Colonic mucosa (tissue), 4 donors: Measurements from ENCODE around the gene LYG1. TPM values are rescaled to one million over a fixed set of nuclear protein-coding genes. Genes with fewer than 3 reads are reported as not detected.
"Not testable (repeated sequence)": the region's sequence is repeated elsewhere in the genome, so short reads cannot be mapped to it uniquely, and the experiment has no call there.

ENCODE experiments used
- DNase-seq: peaks from one replicate; pipeline ENCODE4 v3.0.0-alpha.2; 2020
- H3K27ac ChIP-seq: fragments of 200-600 bp; one replicate; pipeline ENCODE4 v1.8.0; 2021
- H3K27me3 ChIP-seq: fragments of 200-600 bp; one replicate; pipeline ENCODE4 v1.8.0; 2021
- H3K36me3 ChIP-seq: fragments of 200-600 bp; one replicate; pipeline ENCODE4 v1.8.0; 2021
- H3K4me1 ChIP-seq: fragments of 200-600 bp; one replicate; pipeline ENCODE4 v1.8.0; 2021; ENCODE audit warnings: mild to moderate bottlenecking
- H3K4me3 ChIP-seq: fragments of 200-600 bp; one replicate; pipeline ENCODE4 v1.8.0; 2021
- H3K9ac ChIP-seq, 2 donors: one replicate each; pipeline ENCODE4 v1.7.0; 2013; ENCODE audit warnings: control low read depth in 2 of 2, low read depth in 2 of 2, low read length in 2 of 2
- H3K9me3 ChIP-seq: fragments of 200-600 bp; one replicate; pipeline ENCODE4 v1.8.0; 2021
- intact Hi-C: fragments of 100-400 bp; cut with DNase I; formaldehyde crosslinking; loops from one replicate; pipeline ENCODE4 v1.14.1; 2022
- total RNA-seq, 2 donors: library from RNA; stranded (reverse); fragmentation: NEBNext Ultra II Directional in 1 of 2; extraction: Animal tissue kit (Norgen Biotek cat#: 25700) in 1 of 2; gene quantifications; one replicate each; pipeline ENCODE4 v1.2.1, GENCODE V29; 2021
- TF ChIP-seq, protein P1 (sequence below): fragments of 200-600 bp; IDR thresholded peaks from one replicate; pipeline ENCODE4 v1.8.0; 2022; ENCODE audit warnings: antibody characterized with exemption, mild to moderate bottlenecking
- donor health status: healthy.
- donor health status: DM: no; HTN: no; CAD: no.
- donor health status: DM: no; HTN: no; CAD: no.

Gene LYG1
- total RNA-seq: 1 to 10 TPM in 1 of 2 donors, under 1 TPM in 1; 0.96 to 1.1 TPM

DNA sequence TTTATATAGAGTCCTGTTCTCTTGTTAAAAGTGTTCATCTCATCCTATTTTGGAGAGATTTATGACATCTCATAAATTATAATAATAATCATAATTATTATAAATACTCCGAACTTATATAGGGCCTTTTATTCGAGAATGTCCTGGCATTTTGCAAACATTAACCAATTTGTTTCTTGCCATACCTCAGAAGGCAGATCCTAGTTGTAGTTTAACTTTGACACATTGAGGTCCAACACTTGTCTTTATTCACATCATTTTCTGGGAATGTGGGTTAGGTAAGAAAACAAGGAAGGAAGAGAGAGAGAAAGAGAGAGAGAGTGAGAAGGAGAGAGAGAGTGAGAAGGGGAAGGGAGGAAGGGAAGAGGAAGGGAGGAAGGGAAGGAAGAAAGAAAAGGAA is at the start of gene LYG1:
Gene LYG1 (minus strand): TSS at position 101 of the 400 bp plus-strand sequence. CDS start 5,527 bp downstream, outside the sequence.
- intact Hi-C loops, H3K9ac ChIP-seq: not testable (repeated sequence)

DNA sequence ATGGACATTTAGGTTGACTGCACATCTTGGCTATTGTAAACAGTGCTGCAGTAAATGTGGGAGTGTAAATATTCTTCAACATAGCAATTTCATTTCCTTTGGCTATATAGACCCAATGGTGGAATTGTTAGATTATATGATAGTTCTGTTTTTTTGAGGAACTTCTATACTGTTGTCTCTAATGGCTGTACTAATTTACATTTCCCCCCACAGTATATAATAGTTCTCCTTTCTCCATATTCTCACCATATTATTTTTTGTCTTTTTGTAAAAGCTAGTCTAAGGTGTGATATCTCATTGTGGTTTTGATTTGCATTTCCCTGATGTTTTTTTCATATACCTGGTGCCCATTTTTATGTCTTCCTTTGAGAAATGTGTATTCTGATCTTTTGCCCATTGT is 49.2 kb upstream of the LYG1 start:
- TF ChIP-seq, protein P1, sequence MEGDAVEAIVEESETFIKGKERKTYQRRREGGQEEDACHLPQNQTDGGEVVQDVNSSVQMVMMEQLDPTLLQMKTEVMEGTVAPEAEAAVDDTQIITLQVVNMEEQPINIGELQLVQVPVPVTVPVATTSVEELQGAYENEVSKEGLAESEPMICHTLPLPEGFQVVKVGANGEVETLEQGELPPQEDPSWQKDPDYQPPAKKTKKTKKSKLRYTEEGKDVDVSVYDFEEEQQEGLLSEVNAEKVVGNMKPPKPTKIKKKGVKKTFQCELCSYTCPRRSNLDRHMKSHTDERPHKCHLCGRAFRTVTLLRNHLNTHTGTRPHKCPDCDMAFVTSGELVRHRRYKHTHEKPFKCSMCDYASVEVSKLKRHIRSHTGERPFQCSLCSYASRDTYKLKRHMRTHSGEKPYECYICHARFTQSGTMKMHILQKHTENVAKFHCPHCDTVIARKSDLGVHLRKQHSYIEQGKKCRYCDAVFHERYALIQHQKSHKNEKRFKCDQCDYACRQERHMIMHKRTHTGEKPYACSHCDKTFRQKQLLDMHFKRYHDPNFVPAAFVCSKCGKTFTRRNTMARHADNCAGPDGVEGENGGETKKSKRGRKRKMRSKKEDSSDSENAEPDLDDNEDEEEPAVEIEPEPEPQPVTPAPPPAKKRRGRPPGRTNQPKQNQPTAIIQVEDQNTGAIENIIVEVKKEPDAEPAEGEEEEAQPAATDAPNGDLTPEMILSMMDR: no peak
- H3K4me3 ChIP-seq: no peak overlapping the region
- H3K4me1 ChIP-seq: no peaks in the 10 kb centered on the region
- intact Hi-C loops: no loop called here
- no peak overlapping the region for H3K27ac ChIP-seq
- H3K9ac ChIP-seq: no peak overlapping the region
- no peaks in the 10 kb centered on the region for H3K36me3 ChIP-seq
- no peak for DNase-seq
- H3K9me3 ChIP-seq: no peaks in the 10 kb centered on the region
- H3K27me3 ChIP-seq: no peaks in the 10 kb centered on the region

More for the DNA sequence above, at the start of gene LYG1:
- DNase-seq, H3K36me3 ChIP-seq, H3K27ac ChIP-seq, H3K27me3 ChIP-seq, H3K4me3 ChIP-seq, H3K4me1 ChIP-seq, H3K9me3 ChIP-seq: not testable (repeated sequence)

DNA sequence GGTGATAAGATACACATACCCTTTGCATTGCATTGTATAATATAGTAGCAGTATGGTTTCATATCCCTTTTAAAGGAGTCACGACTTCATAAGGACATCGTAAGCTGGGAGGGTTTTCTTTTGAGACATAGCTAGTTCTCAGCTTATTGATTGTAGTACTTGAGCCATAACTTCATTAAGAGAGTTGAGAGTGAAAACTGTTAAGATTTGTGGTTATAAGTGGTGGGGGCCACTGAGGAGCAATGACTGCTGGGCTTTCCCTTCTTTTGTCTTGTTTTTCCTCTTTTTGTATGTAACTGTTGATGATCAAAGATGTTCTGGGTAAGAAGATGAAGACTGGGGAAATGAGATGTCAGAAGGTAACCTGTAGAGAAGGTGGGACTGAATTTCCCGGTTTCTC is 47.2 kb upstream of the LYG1 start:
- TF ChIP-seq, protein P1: no peak
- intact Hi-C loops: no loop called here
- no peak overlapping the region for H3K27ac ChIP-seq
- no peaks in the 10 kb centered on the region for H3K27me3 ChIP-seq
- H3K4me3 ChIP-seq: no peak overlapping the region
- H3K9ac ChIP-seq: no peak overlapping the region
- no peaks in the 10 kb centered on the region for H3K9me3 ChIP-seq
- no peaks in the 10 kb centered on the region for H3K4me1 ChIP-seq
- no peaks in the 10 kb centered on the region for H3K36me3 ChIP-seq
- no peak for DNase-seq

DNA sequence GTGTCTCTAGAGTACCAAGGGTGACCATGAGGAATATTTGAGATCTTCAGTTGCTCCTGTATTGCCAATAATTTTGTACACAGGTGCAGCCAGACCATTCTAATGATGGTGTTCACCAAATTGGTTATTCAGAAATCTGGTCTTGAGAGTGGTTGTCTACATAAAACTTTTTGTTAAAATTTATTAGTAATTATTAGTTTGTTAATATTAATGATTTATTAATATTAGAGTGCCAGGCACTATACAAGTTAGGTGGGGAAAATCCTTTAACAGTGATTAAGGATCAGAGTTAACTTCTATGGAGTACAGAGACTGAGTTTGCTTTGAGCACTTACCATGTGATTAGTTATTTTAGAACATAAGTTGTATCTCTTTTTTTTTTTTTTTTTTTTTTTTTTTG is 45.2 kb upstream of the LYG1 start:
- Histone ChIP-seq H3K9ac (no peak overlapping the region), H3K4me3 (no peak overlapping the region), H3K9me3 (no peaks in the 10 kb centered on the region), H3K27ac (no peak overlapping the region), H3K36me3 (no peaks in the 10 kb centered on the region), H3K27me3 (no peaks in the 10 kb centered on the region), H3K4me1 (no peaks in the 10 kb centered on the region)
- TF ChIP-seq, protein P1: no peak
- intact Hi-C loops: no loop called here
- DNase-seq: no peak

DNA sequence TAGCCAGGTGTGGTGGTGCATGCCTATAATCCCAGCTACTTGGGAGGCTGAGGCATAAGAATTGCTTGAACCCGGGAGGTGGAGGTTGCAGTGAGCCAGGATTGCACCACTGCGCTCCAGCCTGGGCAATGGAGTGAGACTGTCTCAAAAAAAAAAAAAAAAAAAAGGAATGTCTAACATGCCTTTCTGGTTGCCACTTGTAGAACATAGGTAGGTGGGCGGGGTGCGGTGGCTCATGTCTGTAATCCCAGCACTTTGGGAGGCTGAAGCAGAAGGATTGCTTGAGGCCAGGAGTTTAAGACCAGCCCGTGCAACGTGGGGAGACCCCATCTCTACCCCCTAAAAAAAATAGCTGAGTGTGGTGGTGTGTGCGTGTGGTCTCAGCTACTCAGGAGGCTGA is 44.4 kb upstream of the LYG1 start:
- H3K4me1 ChIP-seq, H3K9me3 ChIP-seq, DNase-seq, H3K9ac ChIP-seq, H3K4me3 ChIP-seq, H3K27me3 ChIP-seq, H3K27ac ChIP-seq, H3K36me3 ChIP-seq, intact Hi-C loops: not testable (repeated sequence)

DNA sequence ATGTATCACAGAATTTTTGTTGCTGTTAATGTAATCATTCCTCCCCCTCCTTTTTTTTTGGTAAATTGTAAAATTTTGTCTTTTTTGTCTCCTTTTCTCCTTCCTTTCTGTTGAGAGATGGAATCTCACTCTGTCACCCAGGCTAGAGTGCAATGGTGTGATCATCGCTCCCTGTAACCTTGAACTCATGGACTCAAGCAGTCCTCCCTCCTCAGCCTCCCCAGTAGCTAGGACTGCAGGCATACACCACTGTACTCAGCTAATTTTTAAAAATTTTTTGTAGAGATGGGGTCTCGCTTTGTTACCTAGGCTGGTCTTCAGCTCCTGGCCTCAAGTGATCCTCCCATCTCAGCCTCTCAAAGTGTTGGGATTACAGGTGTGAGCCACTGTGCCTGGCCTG is 41.5 kb upstream of the LYG1 start:
- no peak for DNase-seq
- Histone ChIP-seq H3K36me3 (no peaks in the 10 kb centered on the region), H3K27ac (no peak overlapping the region), H3K4me3 (no peak overlapping the region), H3K9ac (no peak overlapping the region), H3K9me3 (no peaks in the 10 kb centered on the region), H3K4me1 (no peaks in the 10 kb centered on the region), H3K27me3 (no peaks in the 10 kb centered on the region)
- TF ChIP-seq, protein P1: no peak
- intact Hi-C loops: no loop called here
